Measurements from ENCODE around the gene FAM234B.

The FAM234B gene

GRCh38 chr12:13105781-13106180, 61.6 kb downstream of the FAM234B start:
- Histone ChIP-seq H3K36me3 (ENCODE audit: insufficient read depth, low read length) (no peaks in the 10 kb centered on the region), H3K27ac (ENCODE audit: low read length) (no peak overlapping the region), H3K9me3 (ENCODE audit: insufficient read depth, low read length, severe bottlenecking) (no peaks in the 10 kb centered on the region), H3K9ac (ENCODE audit: low read depth, low read length) (no peak overlapping the region), H3K4me2 (ENCODE audit: insufficient read depth, low read length) (no peak overlapping the region), H3K4me1 (ENCODE audit: insufficient read depth, low read length) (peaks cover 11% of the 10 kb centered on the region), H3K79me2 (ENCODE audit: insufficient read depth, low read length) (no peaks in the 10 kb centered on the region), H4K20me1 (ENCODE audit: insufficient read depth, low read length) (no peaks in the 10 kb centered on the region), H3K4me3 (ENCODE audit: low read depth in 1 of 2, low read length in 2 of 2) (no peak overlapping the region), H3K27me3 (ENCODE audit: insufficient read depth, low read length, poor library complexity) (peaks cover under 1% of the 10 kb centered on the region), H2AFZ (ENCODE audit: low read depth, low read length) (no peak overlapping the region)
- ATAC-seq (ENCODE audit: insufficient read depth, low read depth) (no peak), DNase-seq (no peak)
- TF ChIP-seq EZH2 (IDR thresholded peaks at IDR 0.05; ENCODE audit: borderline replicate concordance, low read depth, low read length, severe bottlenecking) (no peak), CTCF (IDR thresholded peaks at IDR 0.05; ENCODE audit: borderline replicate concordance, extremely low read depth, low read length, poor library complexity, severe bottlenecking) (no peak)

DNA sequence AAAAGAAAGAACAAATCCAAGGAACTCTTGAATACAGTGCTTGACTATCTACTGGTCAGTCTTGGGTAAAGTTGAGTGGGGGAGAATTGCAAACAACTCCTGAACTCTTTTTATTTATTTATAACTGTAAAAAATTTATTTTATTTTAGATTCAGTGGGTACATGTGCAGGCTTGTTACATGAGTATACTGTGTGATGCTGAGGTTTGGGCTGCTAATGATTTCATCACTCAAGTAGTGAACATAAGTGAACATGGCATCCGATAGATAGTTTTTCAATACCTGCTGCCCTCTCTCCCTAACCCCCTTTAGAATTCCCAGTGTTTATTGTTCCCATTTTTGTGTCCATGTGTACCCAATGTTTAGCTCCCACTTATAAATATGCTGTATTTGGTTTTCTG, 62.5 kb downstream of the FAM234B start:
- no peak overlapping the region for H3K9ac ChIP-seq (ENCODE audit: low read depth, low read length)
- no peaks in the 10 kb centered on the region for H3K79me2 ChIP-seq (ENCODE audit: insufficient read depth, low read length)
- peaks cover 7% of the 10 kb centered on the region for H3K27me3 ChIP-seq (ENCODE audit: insufficient read depth, low read length, poor library complexity)
- no peaks in the 10 kb centered on the region for H4K20me1 ChIP-seq (ENCODE audit: insufficient read depth, low read length)
- no peak overlapping the region for H3K4me2 ChIP-seq (ENCODE audit: insufficient read depth, low read length)
- no peak overlapping the region for H2AFZ ChIP-seq (ENCODE audit: low read depth, low read length)
- no peaks in the 10 kb centered on the region for H3K9me3 ChIP-seq (ENCODE audit: insufficient read depth, low read length, severe bottlenecking)
- peaks cover 4% of the 10 kb centered on the region for H3K4me1 ChIP-seq (ENCODE audit: insufficient read depth, low read length)
- no peak overlapping the region for H3K27ac ChIP-seq (ENCODE audit: low read length)
- no peak overlapping the region for H3K4me3 ChIP-seq (ENCODE audit: low read depth in 1 of 2, low read length in 2 of 2)
- DNase-seq (no peak), ATAC-seq (ENCODE audit: insufficient read depth, low read depth) (no peak)
- no peak for TF ChIP-seq EZH2 (IDR thresholded peaks at IDR 0.05; ENCODE audit: borderline replicate concordance, low read depth, low read length, severe bottlenecking)
- no peak for TF ChIP-seq CTCF (IDR thresholded peaks at IDR 0.05; ENCODE audit: borderline replicate concordance, extremely low read depth, low read length, poor library complexity, severe bottlenecking)
- no peaks in the 10 kb centered on the region for H3K36me3 ChIP-seq (ENCODE audit: insufficient read depth, low read length)

DNA sequence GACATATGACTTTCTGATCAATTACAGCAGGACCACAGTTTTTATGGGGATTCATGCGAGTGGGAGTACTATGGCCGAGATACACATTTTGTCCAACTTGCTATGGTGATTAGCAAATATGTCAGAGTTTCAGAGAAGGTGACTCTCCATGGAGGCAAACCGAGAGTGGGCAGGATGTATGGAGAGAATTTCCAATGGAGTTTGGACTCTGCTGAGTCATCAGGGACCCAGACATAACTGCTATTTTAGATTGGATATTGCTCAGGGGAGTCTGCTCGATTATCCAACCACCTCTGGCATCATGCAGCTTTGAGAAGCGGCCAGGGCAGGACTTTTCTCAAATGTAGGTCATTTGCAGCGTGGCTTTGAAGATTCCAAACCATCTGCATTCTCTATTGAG, 68.8 kb downstream of the FAM234B start:
- H3K9ac ChIP-seq (ENCODE audit: low read depth, low read length): no peak overlapping the region
- H2AFZ ChIP-seq (ENCODE audit: low read depth, low read length): no peak overlapping the region
- H3K4me2 ChIP-seq (ENCODE audit: insufficient read depth, low read length): no peak overlapping the region
- H3K4me1 ChIP-seq (ENCODE audit: insufficient read depth, low read length): no peaks in the 10 kb centered on the region
- TF ChIP-seq EZH2 (IDR thresholded peaks at IDR 0.05; ENCODE audit: borderline replicate concordance, low read depth, low read length, severe bottlenecking) (no peak), CTCF (IDR thresholded peaks at IDR 0.05; ENCODE audit: borderline replicate concordance, extremely low read depth, low read length, poor library complexity, severe bottlenecking) (no peak)
- no peaks in the 10 kb centered on the region for H4K20me1 ChIP-seq (ENCODE audit: insufficient read depth, low read length)
- no peaks in the 10 kb centered on the region for H3K79me2 ChIP-seq (ENCODE audit: insufficient read depth, low read length)
- H3K27ac ChIP-seq (ENCODE audit: low read length): no peak overlapping the region
- H3K4me3 ChIP-seq (ENCODE audit: low read depth in 1 of 2, low read length in 2 of 2): no peak overlapping the region
- DNase-seq (no peak), ATAC-seq (ENCODE audit: insufficient read depth, low read depth) (no peak)
- H3K27me3 ChIP-seq (ENCODE audit: insufficient read depth, low read length, poor library complexity): peaks cover 31% of the 10 kb centered on the region
- no peaks in the 10 kb centered on the region for H3K36me3 ChIP-seq (ENCODE audit: insufficient read depth, low read length)
- H3K9me3 ChIP-seq (ENCODE audit: insufficient read depth, low read length, severe bottlenecking): no peaks in the 10 kb centered on the region
